CD4-positive, alpha-beta T cell treated with Interleukin-1 beta for 1 hour (primary cell): ENCODE data around the gene CYYR1.

Experiments used
- DNase-seq, 2 donors: peaks; one replicate each; pipeline ENCODE4 v3.0.0-alpha.2; 2020 to 2022

Gene CYYR1

DNA sequence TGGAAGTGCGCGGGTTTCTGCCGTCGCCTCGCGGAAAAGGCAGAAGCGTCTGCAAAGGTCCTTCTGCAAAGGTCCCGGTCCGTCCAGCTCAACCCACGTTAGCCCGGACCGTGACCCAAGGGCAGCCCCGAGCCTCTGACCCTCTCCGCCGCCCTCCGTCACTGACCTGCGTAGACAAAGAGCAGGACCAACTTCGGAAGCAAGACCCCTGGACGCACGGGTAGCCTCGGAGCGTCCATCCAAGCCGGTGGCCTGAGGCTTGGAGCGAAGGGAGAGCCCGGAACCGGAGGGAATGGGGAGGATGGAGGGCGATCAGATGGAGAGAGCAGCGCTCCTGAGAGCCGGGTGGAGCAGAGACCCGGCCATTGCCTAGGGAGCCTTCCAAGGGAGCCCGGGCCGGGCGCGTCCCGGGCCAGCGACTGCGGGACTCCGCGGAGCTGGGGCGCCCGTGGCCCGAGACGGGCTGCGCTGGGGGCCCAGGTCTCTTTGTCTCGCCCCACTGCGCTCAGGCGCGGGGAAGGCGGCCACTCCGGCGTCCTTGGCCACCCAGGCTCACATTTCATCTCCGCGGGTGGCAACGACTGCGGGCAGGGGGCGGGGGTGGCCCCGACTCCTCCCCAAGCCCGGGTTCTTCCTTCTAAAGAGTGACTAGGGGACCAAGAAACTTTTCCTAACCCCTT, at the start of gene CYYR1:
TSS of gene CYYR1 (minus strand) at position 585 of the 680 bp plus-strand sequence. CDS start at position 239, 346 bp downstream.
- DNase-seq, result peak in 1 of 2 donors; percentile 0

DNA sequence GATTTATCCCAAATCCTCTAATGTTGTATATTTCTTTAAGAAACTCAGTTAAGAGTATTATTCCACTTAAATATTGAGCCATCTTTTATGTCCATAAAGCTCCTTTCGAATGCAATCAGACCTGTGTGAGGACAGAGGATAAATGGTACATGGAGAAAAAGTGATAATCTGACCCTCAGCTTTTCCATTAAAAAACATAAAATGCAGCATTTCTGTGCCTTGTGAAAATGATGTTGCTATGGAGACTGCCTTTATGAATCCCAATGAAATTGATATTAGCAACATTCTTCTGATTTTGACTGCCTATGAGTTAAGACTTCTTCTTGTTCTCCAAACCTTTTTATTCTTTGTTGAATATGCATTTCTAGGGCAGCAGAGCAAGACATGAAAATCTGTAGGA, 44.1 kb upstream of the CYYR1 start:
- DNase-seq, result no peak

DNA sequence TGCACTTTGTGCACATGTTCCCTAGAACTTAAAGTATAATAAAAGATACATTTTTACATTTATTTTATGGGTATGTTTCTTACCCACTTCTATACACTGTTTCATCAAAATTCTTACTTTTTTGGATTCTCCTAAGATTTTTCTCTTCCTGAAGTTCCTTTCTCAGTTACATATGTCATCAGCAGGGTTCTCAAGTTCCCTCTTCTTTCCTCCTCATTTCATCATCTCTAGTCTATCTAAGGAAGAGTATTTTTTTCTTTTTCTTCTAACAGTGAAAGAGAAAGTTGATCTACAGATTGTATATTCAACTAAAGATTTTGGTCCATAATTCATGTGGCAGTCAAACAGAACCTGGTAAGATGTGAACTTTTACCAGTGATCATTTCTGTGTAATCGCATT, 41.2 kb upstream of the CYYR1 start:
- DNase-seq, result no peak

DNA sequence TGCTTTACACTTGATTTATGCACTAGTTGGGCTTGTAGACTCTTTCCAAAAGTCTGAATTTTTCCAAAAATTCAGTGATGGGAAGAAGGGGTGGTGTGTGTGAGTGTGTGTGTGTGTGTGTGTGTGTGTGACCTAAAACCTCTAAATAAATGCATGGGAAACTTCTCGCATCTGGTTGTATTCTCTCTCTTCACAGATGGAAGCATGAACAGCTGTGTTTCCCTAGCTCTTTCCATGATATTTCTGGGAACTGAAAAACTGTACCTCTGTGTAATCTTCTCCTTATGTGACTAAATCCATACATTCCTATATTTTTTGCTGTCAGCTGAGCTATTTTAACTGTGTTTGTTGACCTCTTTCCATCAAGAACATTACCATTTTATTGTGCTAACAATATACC, 26.2 kb upstream of the CYYR1 start:
- DNase-seq, result no peak

DNA sequence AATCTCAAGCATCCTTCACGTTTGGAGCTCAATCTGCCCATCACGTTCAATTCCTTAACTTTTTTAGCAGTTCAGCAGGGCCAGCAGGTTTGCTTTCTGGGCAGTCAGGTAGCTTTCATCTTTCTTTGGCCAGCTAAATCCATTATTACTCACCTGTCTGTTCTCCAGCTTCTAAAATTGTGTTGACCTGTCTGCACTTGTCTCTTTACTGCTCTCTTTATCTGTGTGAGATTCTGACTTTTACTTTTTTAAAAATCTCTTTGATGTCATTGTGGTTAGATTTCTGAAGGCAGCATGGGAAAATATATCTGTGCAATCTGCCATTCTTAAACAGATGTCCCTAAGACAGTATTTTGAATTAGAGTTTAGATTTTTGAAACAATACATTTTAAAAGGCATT, 24.9 kb upstream of the CYYR1 start:
- DNase-seq, result no peak

DNA sequence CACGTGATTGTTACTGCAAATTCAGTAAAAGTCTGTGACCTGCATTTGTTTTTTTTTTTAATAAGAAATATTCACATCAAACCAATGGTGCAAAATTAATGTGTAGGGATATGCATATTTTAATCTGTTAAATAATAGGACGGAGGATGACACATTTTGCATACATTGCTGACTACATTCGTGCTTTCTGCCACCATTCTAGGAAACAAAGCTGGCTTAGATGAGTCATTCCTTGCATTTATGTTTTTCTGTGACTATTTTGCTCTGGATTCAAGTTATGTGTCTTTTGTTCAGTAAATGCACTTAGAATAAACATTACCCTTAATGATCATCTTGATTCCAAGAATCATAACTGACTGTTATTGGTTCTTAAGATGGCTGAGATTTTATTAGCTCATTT, 23.9 kb upstream of the CYYR1 start:
- DNase-seq, result no peak

DNA sequence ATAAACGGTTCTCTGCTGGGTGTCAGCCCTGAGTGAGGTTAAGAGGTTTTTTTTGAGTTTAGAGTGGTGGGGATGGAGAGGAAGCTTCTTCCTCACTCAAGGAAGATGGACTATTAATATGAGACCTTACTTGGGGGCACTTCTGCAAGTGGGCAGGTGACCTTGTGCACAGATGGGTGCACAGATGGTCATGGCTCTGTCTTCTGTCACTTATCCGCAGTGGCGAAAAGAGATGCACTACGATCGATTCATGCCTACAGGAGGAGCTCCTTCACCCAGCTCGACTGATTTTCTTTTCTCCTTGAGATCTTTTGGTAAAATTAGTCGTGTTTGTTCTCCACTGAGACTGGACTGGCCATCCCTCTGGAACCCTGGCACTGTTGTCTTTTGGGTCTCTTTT, 22.9 kb upstream of the CYYR1 start:
- DNase-seq, result no peak

DNA sequence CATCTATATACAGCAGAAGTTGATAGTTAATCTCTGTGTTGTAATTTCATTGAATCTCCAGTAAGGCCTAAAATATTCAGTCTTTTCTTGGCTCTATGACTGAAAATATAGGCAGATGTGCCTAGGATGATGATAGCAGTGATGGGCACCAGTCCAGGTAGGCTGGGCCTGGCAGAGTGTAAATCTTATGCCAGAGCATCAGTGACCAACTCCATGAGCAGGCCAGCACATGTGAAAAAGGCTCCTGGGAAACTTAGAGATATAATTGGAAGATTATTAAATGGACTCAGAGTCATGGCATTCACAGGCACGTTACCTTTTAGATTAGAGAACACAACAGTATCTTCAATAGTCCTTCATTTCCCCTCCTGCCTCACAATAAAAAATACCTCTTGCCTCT, 20.7 kb upstream of the CYYR1 start:
- DNase-seq, result no peak

DNA sequence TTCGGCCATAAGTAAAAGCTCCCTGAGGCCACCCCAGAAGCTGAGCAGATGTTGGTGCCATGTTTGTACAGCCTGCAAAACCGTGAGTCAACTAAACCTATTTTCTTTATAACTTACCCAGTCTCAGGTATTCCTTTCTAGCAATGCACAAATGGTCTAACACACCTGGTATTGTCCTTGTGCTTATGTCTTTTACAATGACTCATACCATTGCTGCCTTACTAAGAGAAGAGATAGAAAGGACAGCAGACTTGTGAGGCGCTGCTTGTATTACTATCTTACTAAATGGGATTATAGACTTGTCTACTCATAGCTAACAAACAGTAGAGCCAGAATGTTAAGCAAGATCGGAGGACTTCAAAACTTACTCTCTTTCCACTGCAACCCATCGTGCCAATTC, 18.5 kb upstream of the CYYR1 start:
- no peak for DNase-seq

DNA sequence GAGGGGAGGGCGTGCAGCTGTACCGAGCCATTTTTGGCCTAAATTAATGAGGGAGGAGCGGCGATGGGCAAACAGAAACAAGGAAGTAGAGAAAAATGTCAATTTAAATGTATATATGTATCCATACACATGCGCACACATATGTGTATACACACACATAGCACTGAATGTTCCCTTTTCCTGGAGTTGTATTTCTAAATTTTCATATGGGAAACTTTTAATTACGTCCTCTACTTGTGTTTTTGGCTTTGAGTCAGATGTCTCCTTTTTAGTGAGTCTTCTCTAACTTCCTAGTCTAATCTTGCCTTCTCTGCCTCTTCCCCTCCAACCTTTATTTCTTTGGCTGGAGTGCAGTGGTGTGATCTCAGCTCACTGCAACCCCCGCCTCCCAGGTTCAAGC, 15.4 kb upstream of the CYYR1 start:
- no peak for DNase-seq

DNA sequence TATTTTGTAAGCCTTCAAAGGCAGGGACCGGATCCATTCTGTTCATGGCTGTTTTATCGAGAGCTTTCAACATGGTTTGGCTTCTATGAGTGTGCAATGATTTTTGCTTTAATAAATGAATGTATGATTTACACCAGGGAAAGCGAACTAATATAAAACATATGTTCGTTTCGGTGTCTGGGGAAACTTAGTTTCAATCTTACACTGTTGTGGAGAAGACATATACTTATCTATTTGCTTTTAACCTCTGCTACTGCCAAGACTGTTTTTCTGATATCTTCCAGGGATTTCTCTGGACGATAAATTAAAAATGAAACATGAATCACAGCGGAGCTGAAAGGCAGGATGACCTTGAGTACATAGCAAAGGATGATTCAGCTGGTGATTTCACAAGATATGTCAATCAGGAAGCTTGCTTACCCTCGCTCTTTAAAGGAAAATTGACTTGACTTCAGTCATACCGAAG, 14.7 kb upstream of the CYYR1 start:
- no peak for DNase-seq

DNA sequence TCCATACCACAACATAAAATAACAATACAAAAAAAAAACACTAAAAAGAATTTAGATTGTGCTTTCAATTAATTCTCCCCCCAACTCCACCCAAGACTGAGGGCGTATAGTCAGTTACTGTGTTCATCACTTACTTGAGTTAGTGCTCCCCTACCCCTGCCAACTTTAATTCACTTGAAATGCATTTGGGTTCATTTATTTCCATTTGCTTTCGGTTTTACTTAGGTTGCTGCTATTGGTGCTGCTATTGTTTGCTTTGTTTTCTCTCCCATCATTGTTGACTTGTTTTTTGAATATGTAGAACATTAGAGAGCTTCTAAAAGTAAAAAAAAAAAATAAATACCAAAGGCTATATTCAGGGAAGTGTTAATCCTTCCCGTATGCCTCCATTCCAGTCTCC, 10.7 kb upstream of the CYYR1 start:
- DNase-seq, result no peak

DNA sequence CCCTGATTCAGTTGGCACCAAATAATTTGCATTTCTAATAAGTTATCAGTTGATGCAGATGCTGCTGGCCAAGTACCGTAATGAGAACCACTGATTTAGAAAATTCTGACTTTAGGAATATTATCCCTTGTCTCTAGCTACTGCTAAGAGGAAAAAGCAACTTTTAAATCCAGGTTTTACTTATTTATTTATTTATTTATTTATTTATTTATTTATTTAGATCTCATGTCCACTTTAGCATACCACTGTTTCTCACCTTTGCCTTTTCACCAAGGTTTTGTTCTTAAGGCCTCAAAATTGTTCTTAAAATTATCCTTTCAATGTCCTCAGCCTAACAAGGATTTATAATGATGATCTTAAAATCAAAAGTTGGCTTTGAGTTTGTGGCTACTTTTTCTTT, 8.7 kb upstream of the CYYR1 start:
- no peak for DNase-seq

DNA sequence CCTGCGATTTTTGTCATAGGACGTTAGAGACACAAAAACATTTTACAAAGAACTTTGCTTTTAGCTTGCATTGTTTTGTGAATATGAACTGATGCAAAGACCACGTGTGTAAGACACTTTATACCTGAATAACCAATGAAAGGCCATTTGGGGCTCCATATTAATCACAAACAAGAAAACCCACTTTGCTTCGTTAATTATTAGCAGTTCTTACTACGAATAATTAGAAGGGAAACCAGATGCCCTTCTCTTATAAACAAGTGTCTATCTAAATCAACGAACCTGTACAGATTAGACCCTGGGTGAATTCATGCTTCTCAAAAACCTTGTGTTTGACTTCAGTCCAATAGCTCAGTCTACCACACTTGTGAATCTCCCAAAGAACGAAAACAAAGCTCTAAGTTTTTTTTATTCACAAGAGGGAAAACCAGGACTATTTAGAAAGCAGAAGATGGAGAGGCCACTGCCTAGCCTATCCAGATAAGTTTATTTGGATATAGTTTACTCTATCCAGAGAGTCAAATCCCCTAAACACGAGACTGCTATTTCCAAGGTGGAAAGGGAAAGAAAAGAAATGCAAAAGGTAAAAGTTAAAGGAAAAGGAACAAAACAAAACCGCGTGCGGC, 897 bp downstream of the CYYR1 start:
- DNase-seq, result no peak

DNA sequence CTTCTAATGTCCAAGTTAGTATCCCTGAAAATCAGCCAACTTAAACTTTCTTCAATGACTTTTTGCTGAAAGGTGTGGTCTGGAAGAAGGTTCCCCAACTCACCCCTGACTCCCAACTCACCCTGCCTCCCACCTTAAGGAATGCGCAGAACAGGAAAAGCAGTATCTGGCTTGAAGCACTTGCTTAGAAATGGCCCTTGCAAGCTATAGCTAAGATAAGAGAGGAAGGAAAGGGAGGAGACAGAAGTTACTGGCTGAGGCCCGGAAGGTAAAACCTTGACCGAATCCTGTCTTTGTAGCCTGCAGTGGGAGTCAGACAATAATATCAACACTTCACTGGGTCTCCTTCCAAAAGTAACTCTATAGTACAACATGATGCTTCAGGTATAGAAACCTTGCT, 2.9 kb downstream of the CYYR1 start:
- DNase-seq, result no peak

DNA sequence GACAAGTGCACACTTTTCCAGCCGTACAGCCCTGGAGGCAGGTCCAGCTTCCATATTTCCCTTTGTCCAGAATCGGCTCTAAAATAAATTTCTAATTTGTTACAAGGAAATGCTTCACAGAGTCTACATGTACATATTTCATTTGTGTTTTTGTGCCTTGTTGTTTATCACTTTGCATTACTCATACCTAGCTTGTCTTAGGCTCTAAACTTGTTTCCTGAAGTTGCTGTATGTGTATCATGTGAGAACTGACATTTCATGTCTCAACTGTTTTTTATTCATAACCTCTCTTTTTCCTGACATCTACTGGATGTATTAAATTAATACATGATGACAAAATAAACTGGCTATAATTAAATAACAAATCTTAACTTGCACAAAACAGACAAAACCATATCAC, 7.5 kb downstream of the CYYR1 start:
- no peak for DNase-seq

DNA sequence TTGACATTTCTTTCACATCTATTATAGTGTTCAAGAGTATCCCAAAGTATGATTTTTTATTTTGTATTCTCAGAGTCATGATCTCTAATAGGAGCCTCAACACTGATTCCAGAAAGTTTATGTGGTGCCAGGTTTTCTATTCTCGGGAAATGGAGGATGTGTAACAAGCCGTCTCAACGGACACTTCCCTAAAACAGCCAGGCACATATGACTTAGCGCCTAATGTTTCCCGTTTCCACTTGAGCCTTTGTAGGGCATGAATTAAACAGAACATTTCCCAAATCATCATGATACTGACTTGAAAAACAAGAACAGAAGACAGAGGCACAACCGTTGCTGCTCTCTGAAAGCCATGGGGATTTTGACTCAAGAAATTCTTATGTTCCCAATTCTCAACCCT, 8.0 kb downstream of the CYYR1 start:
- peak in 1 of 2 donors; percentile 11 for DNase-seq

DNA sequence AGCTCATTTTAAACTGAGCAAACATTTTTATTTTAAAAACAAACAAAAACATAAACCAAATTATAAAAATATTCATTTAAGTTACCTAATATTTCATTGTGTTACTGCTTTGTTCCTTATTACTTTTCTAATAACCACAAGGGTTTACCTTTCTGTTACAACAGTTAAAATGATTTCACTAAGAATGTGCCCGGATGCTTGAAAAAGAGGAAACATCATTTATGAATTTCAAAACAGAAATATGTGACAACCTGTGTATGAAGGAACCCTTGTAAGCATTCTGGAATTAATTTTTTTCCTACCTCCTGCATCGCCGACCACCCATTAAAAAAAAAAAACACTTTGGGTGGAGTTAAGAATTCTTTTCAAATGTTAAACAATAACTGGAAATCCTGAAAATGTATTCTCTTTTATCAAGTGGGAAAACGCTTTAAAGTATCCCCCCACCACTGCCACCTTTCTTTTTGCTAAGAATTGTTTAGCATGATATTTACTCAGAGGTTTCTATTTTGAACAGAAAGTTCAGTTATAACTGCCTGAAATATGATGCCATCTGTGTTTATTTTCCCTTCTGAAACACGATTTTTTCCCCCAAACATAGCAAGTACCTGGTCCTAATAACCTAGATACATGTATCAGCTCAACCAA, 9.1 kb downstream of the CYYR1 start:
- no peak for DNase-seq

DNA sequence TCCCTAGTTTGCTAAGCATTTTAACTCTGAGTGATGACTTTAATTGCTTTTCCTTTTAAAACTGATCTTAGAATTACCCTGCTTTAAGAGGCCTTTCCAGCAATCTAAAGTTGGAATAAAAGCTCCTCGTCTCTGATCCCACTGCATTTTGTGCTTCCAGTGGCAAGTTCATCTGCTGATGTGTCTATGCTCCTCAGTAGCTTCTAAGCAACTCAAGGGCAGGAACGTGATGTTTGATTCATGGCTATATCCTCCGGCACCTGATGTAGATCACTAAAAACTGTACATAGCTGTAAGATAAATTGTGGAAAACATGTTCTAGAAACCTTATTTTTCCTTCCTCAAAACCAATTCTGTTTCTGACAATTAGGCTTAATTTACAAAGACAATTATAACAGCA, 12.5 kb downstream of the CYYR1 start:
- no peak for DNase-seq

DNA sequence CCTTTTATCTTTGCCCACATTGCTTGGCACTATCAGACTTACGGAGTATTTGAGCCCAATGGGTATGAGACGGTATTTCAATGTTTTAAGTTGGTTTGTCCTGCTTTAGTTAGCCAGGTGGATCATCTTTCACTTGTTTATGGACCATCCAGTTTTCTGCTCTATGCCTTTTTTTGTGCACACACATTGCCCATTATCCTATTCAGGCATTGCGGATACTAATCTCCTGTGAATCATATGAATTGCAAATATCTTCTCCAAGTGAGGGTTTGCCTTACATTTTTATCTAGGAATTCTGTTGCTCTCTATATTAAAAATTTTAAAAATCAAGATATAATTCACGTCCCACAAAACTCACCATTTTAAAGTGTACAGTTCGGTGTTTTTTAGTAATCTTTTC, 14.0 kb downstream of the CYYR1 start:
- no peak for DNase-seq

DNA sequence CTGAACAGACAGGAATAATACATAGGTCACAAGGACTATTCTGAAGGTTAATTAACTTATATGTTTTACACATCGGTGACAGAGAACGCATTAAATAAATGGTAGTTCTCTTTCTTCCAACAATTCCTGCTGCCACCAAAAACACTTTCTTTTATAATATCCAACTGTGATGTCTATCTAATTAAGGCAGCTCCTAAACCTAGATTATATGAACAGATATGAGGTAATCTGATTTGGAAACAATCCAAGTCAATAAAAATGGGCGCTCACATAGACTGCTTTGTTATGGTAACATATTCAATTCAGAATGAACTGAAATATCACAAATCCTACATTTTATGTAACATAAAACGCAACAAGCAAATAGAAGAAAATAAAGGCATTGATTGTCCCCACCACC, 16.0 kb downstream of the CYYR1 start:
- DNase-seq, result no peak

DNA sequence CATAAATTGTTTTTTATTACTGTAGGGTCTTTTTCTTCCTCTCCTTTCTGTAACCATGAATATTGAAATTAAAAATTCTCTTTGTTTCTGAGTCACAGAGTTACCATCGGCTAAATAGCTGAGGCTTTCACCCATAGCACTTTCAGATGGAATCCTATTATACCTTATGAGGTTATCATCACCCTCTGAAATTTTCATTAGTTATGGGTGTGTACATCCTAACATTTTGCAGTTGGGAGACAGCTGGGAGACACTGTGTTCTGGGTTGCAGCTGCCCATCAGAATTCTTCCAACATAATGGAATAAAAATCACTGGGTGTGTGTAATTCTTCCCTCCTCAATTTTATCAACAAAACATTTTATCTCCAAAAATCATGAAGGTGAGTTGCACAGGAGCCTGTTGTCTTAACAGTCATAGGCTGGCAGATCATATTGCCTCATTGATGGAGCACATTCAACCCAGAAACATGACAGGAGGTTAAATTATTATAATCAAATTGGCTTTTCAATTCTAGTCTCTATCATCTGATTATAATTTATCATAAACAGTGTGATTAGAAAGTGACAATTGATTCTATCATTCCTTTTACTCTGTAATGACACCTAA, 17.4 kb downstream of the CYYR1 start:
- DNase-seq, result no peak

DNA sequence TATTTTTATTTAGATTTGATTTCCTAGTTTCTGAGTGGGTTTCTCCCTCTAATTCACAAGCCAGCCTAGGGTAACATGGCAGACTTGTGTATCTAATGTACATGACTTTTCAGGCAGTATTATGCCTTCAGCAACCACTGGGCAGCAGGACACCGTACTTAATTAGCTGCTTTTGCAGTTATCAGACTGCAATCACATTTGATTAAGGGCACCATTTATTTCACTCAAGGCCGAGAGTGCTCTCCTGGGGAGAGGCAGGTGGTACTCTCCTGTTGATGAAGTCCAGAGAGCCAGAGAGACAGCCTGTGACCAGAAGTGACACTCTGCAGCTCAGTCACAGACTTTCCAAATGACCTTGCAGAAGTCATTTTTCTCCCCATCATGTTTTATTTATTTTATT, 18.7 kb downstream of the CYYR1 start:
- no peak for DNase-seq

DNA sequence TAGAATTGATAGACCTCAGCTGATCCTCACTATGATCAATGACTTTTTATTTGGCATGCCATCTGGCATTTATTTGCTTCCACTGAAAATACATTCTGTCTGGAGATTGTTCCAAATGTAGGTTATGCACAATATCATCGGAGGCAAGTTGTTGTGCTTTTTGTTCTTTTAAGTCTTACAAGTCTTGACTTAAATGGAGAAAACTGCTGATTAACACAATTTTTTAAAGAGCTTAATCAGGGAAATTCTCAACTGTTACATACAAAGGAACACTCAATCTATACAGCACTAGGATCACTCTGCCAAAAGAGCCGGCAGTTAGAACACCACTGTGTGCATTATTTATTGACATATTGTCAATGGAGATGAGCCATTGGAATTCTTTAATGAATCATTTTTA, 19.2 kb downstream of the CYYR1 start:
- DNase-seq, result no peak
